IMR-90 (cell line): ENCODE measurements around the gene SHISA6. TPM values are rescaled to one million over a fixed set of nuclear protein-coding genes. Genes with fewer than 3 reads are reported as not detected.

Experiments used
- ATAC-seq: fragments of 200-7000 bp; cut with Tn5 transposase; 2 replicates; pipeline ENCODE4 v1.9.1; 2020; ENCODE audit warnings: low read depth, mild to moderate bottlenecking, moderate library complexity
- BruUV-seq: library from RNA; stranded (reverse); fragments of 400-500 nt; replicated peaks from 2 replicates; lab custom pipeline; 2021; lab: Mats Ljungman, UMichigan
- CTCF ChIA-PET: fragments of 300-600 bp; formaldehyde crosslinking; extraction: SDS; loops from one replicate; lab custom pipeline; 2021; ENCODE audit warnings: antibody characterized with exemption; lab: Yijun Ruan, JAX
- POLR2A ChIA-PET: fragments of 300-600 bp; sonication (Branson Sonifier 250); formaldehyde crosslinking; loops from one replicate; lab custom pipeline; 2022; ENCODE audit warnings: antibody characterized with exemption; ENCODE audit not compliant: unreplicated experiment; lab: Charles Lee
- DNase-seq: peaks from one replicate; pipeline ENCODE4 v3.0.0; 2013
- H2AFZ ChIP-seq: replicated peaks from 2 replicates; pipeline ENCODE3; 2013; ENCODE audit warnings: low read length, mild to moderate bottlenecking; ENCODE audit not compliant: poor library complexity
- H2AK5ac ChIP-seq: 2 replicates; pipeline ENCODE4 v1.6.1; 2013; ENCODE audit warnings: low read depth, low read length, inconsistent platforms
- H2AK9ac ChIP-seq: replicated peaks from 2 replicates; pipeline ENCODE3; 2013; ENCODE audit warnings: mild to moderate bottlenecking, low read depth, low read length, moderate library complexity; ENCODE audit not compliant: poor library complexity
- H2BK120ac ChIP-seq: 2 replicates; pipeline ENCODE4 v1.6.1; 2013; ENCODE audit warnings: low read depth, low read length, inconsistent platforms
- H2BK15ac ChIP-seq: 3 replicates; pipeline ENCODE4 v1.6.1; 2013; ENCODE audit warnings: low read depth, low read length, inconsistent platforms
- H2BK20ac ChIP-seq: 2 replicates; pipeline ENCODE4 v1.6.1; 2013; ENCODE audit warnings: low read depth, mild to moderate bottlenecking, inconsistent platforms, low read length, moderate library complexity
- H2BK5ac ChIP-seq: 2 replicates; pipeline ENCODE4 v1.6.1; 2013; ENCODE audit warnings: mild to moderate bottlenecking, low read depth, low read length, inconsistent platforms; ENCODE audit not compliant: poor library complexity, severe bottlenecking
- H3K14ac ChIP-seq: replicated peaks from 2 replicates; pipeline ENCODE4 v1.6.1; 2013; ENCODE audit warnings: low read depth, low read length, inconsistent platforms
- H3K18ac ChIP-seq: 2 replicates; pipeline ENCODE4 v1.6.1; 2013; ENCODE audit warnings: low read depth, low read length, control low read depth
- H3K23ac ChIP-seq: 2 replicates; pipeline ENCODE4 v1.6.1; 2013; ENCODE audit warnings: low read depth, low read length, inconsistent platforms
- H3K27ac ChIP-seq: 2 replicates; pipeline ENCODE4 v1.5.1; 2013; ENCODE audit warnings: mild to moderate bottlenecking, control low read depth, low read length; ENCODE audit not compliant: insufficient read depth
- H3K27me3 ChIP-seq: 2 replicates; pipeline ENCODE4 v1.6.1; 2013; ENCODE audit warnings: low read length; ENCODE audit not compliant: control insufficient read depth, insufficient read depth
- H3K36me3 ChIP-seq: 2 replicates; pipeline ENCODE4 v1.6.1; 2013; ENCODE audit warnings: low read length, mixed read lengths; ENCODE audit not compliant: control insufficient read depth, insufficient read depth
- H3K4ac ChIP-seq: 2 replicates; pipeline ENCODE4 v1.6.1; 2013; ENCODE audit warnings: low read depth, low read length, inconsistent platforms
- H3K4me1 ChIP-seq: 2 replicates; pipeline ENCODE4 v1.6.1; 2013; ENCODE audit warnings: low read length, mixed read lengths; ENCODE audit not compliant: control insufficient read depth, insufficient read depth
- H3K4me2 ChIP-seq: 2 replicates; pipeline ENCODE4 v1.6.1; 2013; ENCODE audit warnings: low read depth, mild to moderate bottlenecking, control low read depth, low read length, moderate library complexity
- H3K4me3 ChIP-seq: 2 replicates; pipeline ENCODE4 v1.5.1; 2013; ENCODE audit warnings: low read depth, mild to moderate bottlenecking, control low read depth, low read length, moderate library complexity; ENCODE audit not compliant: insufficient read depth
- H3K56ac ChIP-seq: 2 replicates; pipeline ENCODE4 v1.6.1; 2013; ENCODE audit warnings: low read length, inconsistent platforms; ENCODE audit not compliant: insufficient read depth; ENCODE audit errors: extremely low read depth
- H3K79me1 ChIP-seq, 2 experiments: 2 replicates each; pipeline ENCODE4 v1.6.1; 2013; ENCODE audit warnings: low read length in 2 of 2, inconsistent platforms in 1 of 2, low read depth in 1 of 2
- H3K9ac ChIP-seq: 2 replicates; pipeline ENCODE4 v1.6.1; 2013; ENCODE audit warnings: low read depth, low read length, control low read depth
- H3K9me1 ChIP-seq: 2 replicates; pipeline ENCODE4 v1.6.1; 2013; ENCODE audit warnings: low read length, inconsistent platforms; ENCODE audit not compliant: insufficient read depth
- H3K9me3 ChIP-seq: 2 replicates; pipeline ENCODE4 v1.6.1; 2013; ENCODE audit warnings: low read length; ENCODE audit not compliant: control insufficient read depth, insufficient read depth
- H4K20me1 ChIP-seq: 2 replicates; pipeline ENCODE4 v1.6.1; 2013; ENCODE audit warnings: low read length, inconsistent platforms; ENCODE audit not compliant: insufficient read depth
- H4K5ac ChIP-seq: 2 replicates; pipeline ENCODE4 v1.6.1; 2013; ENCODE audit warnings: mild to moderate bottlenecking, low read depth, low read length, control low read depth
- H4K8ac ChIP-seq, 2 experiments: 2 replicates each; pipeline ENCODE4 v1.6.1; 2013; ENCODE audit warnings: low read depth in 2 of 2, low read length in 2 of 2, control low read depth in 1 of 2, inconsistent platforms in 1 of 2
- H4K91ac ChIP-seq: 2 replicates; pipeline ENCODE4 v1.6.1; 2013; ENCODE audit warnings: low read depth, low read length, inconsistent platforms; ENCODE audit not compliant: insufficient read depth
- CEBPB ChIP-seq: IDR thresholded peaks from 2 replicates; pipeline ENCODE4 v1.6.1; 2012; ENCODE audit warnings: low read depth, low read length, improper control_type of control experiment
- CHD1 ChIP-seq: IDR thresholded peaks from 2 replicates; pipeline ENCODE4 v1.6.1; 2012; ENCODE audit warnings: low read depth, low read length, improper control_type of control experiment
- FOS ChIP-seq: fragments of 150-350 bp; IDR thresholded peaks from 2 replicates; pipeline ENCODE4 v1.6.1; 2016; ENCODE audit warnings: low read depth, low read length
- MAZ ChIP-seq: IDR thresholded peaks from 2 replicates; pipeline ENCODE4 v1.6.1; 2012; ENCODE audit warnings: low read depth, mild to moderate bottlenecking, low read length, improper control_type of control experiment, moderate library complexity, borderline replicate concordance
- MXI1 ChIP-seq: IDR thresholded peaks from 2 replicates; pipeline ENCODE4 v1.6.1; 2012; ENCODE audit warnings: low read depth, mild to moderate bottlenecking, low read length, moderate library complexity, borderline replicate concordance
- NFE2L2 ChIP-seq: fragments of 150-350 bp; IDR thresholded peaks from 2 replicates; pipeline ENCODE4 v1.6.1; 2016; ENCODE audit warnings: low read depth, mild to moderate bottlenecking, low read length
- POLR2A ChIP-seq: IDR thresholded peaks from 2 replicates; pipeline ENCODE4 v1.6.1; 2012; ENCODE audit warnings: mild to moderate bottlenecking, low read depth, low read length
- RAD21 ChIP-seq: IDR thresholded peaks from 2 replicates; pipeline ENCODE4 v1.6.1; 2012; ENCODE audit warnings: low read length, improper control_type of control experiment
- RFX5 ChIP-seq: IDR thresholded peaks from 2 replicates; pipeline ENCODE4 v1.8.0; 2012; ENCODE audit warnings: low read depth, mild to moderate bottlenecking, low read length, moderate library complexity
- SMC3 ChIP-seq: fragments of 150-350 bp; IDR thresholded peaks from 2 replicates; pipeline ENCODE4 v1.6.1; 2016; ENCODE audit warnings: low read depth, mild to moderate bottlenecking, antibody characterized with exemption, low read length, moderate library complexity
- WGBS, 2 experiments: methylation state at CpG; one replicate each; pipeline versions ENCODE4 v1.1.5 to v1.1.7; 2013; ENCODE audit warnings: missing lambda C conversion rate in 2 of 2; ENCODE audit not compliant: insufficient read length in 1 of 2; ENCODE audit errors: extremely low coverage in 2 of 2; 5-methylcytosine and 5-hydroxymethylcytosine counted together
- dilution Hi-C: fragments of 300-500 bp; cut with HindIII; formaldehyde crosslinking; loops from one replicate; pipeline ENCODE4 v1.14.3; 2018; ENCODE audit warnings: low sequenced_read_pairs; ENCODE audit not compliant: unreplicated experiment
- in situ Hi-C: fragments of 300-500 bp; cut with MboI; formaldehyde crosslinking; loops from 3 replicates; pipeline ENCODE4 v1.14.3; 2019; ENCODE audit warnings: low sequenced_read_pairs, inconsistent platforms, mixed read lengths
- intact Hi-C: fragments of 100-400 bp; cut with micrococcal nuclease; formaldehyde crosslinking; loops from 2 replicates; pipeline ENCODE4 v1.10.0; 2022
- polyA plus RNA-seq, 3 experiments: library from polyadenylated mRNA; depleted of rRNA; stranded (reverse); fragments of >200 nt; gene quantifications; 2 replicates each; pipeline ENCODE4 v1.2.3, GENCODE V29; 2012; ENCODE audit warnings: low replicate concordance in 1 of 3
- total RNA-seq: library from RNA; depleted of rRNA; stranded (reverse); fragments of >200 nt; gene quantifications from 2 replicates; pipeline ENCODE4 v1.2.3, GENCODE V29; 2012
- TF ChIP-seq, protein P1 (sequence below): conservative IDR thresholded peaks from 2 replicates; pipeline ENCODE4 v1.5.1; 2012; ENCODE audit warnings: mild to moderate bottlenecking, low read depth, low read length, improper control_type of control experiment
- TF ChIP-seq, protein P2 (sequence below): fragments of 150-350 bp; IDR thresholded peaks from 2 replicates; pipeline ENCODE4 v1.6.1; 2017; ENCODE audit warnings: mild to moderate bottlenecking, antibody characterized with exemption, low read length, low read depth
- TF ChIP-seq, protein P3 (sequence below): fragments of 150-350 bp; IDR thresholded peaks from 2 replicates; pipeline ENCODE4 v1.6.1; 2016; ENCODE audit warnings: low read depth, mild to moderate bottlenecking, low read length, moderate library complexity, borderline replicate concordance

SHISA6 gene
- total and polyA plus RNA-seq, 2 of the 4 experiments (the other 2 are of a cell fraction): not detected

DNA sequence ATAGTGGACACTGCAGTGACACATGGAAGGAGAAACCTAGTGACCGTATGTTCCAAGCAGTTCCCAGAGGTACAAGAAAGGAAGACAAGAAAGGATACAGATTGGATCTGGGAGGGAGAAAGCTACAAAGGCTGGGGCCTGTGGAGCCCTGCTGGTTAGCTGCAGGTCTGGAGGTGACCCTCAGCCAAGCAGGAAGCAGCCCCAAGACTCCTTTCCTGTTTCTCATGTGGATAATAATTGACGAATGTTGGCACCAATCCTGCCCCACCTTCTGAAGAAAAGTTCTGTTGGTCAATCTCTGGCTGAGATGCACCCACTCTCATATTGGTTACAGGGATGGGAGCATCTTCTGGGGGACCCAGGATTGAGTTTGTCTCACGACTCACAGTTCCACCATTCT is 99.8 kb downstream of the SHISA6 start:
- no peak overlapping the region for H2BK5ac ChIP-seq
- no peak for TF ChIP-seq RFX5
- TF ChIP-seq MAZ: no peak
- TF ChIP-seq, protein P1, sequence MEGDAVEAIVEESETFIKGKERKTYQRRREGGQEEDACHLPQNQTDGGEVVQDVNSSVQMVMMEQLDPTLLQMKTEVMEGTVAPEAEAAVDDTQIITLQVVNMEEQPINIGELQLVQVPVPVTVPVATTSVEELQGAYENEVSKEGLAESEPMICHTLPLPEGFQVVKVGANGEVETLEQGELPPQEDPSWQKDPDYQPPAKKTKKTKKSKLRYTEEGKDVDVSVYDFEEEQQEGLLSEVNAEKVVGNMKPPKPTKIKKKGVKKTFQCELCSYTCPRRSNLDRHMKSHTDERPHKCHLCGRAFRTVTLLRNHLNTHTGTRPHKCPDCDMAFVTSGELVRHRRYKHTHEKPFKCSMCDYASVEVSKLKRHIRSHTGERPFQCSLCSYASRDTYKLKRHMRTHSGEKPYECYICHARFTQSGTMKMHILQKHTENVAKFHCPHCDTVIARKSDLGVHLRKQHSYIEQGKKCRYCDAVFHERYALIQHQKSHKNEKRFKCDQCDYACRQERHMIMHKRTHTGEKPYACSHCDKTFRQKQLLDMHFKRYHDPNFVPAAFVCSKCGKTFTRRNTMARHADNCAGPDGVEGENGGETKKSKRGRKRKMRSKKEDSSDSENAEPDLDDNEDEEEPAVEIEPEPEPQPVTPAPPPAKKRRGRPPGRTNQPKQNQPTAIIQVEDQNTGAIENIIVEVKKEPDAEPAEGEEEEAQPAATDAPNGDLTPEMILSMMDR: no peak
- no peak for TF ChIP-seq FOS
- no peak for TF ChIP-seq POLR2A
- TF ChIP-seq, protein P2, sequence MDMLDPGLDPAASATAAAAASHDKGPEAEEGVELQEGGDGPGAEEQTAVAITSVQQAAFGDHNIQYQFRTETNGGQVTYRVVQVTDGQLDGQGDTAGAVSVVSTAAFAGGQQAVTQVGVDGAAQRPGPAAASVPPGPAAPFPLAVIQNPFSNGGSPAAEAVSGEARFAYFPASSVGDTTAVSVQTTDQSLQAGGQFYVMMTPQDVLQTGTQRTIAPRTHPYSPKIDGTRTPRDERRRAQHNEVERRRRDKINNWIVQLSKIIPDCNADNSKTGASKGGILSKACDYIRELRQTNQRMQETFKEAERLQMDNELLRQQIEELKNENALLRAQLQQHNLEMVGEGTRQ: no peak
- TF ChIP-seq CEBPB: no peak
- TF ChIP-seq NFE2L2: no peak
- no peak for TF ChIP-seq CHD1
- TF ChIP-seq SMC3: no peak
- TF ChIP-seq, protein P3, sequence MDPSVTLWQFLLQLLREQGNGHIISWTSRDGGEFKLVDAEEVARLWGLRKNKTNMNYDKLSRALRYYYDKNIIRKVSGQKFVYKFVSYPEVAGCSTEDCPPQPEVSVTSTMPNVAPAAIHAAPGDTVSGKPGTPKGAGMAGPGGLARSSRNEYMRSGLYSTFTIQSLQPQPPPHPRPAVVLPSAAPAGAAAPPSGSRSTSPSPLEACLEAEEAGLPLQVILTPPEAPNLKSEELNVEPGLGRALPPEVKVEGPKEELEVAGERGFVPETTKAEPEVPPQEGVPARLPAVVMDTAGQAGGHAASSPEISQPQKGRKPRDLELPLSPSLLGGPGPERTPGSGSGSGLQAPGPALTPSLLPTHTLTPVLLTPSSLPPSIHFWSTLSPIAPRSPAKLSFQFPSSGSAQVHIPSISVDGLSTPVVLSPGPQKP: no peak
- no peak for TF ChIP-seq MXI1
- TF ChIP-seq RAD21: no peak
- H3K4me2 ChIP-seq: no peak overlapping the region
- ChIA-PET POLR2A (no interaction called here), CTCF (no interaction called here)
- intact Hi-C loops (no loop called here), in situ Hi-C loops (no loop called here), dilution Hi-C loops (no loop called here)
- H4K20me1 ChIP-seq: no peaks in the 10 kb centered on the region
- H3K9me1 ChIP-seq: no peaks in the 10 kb centered on the region
- no peak overlapping the region for H3K18ac ChIP-seq
- no peak overlapping the region for H2AK9ac ChIP-seq
- H4K5ac ChIP-seq: no peak overlapping the region
- no peak overlapping the region for H4K91ac ChIP-seq
- H3K4me3 ChIP-seq: no peak overlapping the region
- H2BK20ac ChIP-seq: no peak overlapping the region
- H3K4me1 ChIP-seq: no peaks in the 10 kb centered on the region
- H2BK120ac ChIP-seq: no peak overlapping the region
- H3K79me1 ChIP-seq: no peaks in the 10 kb centered on the region
- no peak for ATAC-seq
- WGBS, 2 experiments: no CpG with 5 or more reads among the region's 3 CpGs
- DNase-seq: no peak
- H3K9ac ChIP-seq: no peak overlapping the region
- no peak overlapping the region for H3K23ac ChIP-seq
- H3K4ac ChIP-seq: no peak overlapping the region
- H2AFZ ChIP-seq: no peak overlapping the region
- H4K8ac ChIP-seq: no peak overlapping the region
- no peak overlapping the region for H2AK5ac ChIP-seq
- BruUV-seq: no TSS peak
- H3K9me3 ChIP-seq: peaks cover 37% of the 10 kb centered on the region
- H3K56ac ChIP-seq: no peak overlapping the region
- H3K27me3 ChIP-seq: no peaks in the 10 kb centered on the region
- H3K27ac ChIP-seq: no peak overlapping the region
- H3K36me3 ChIP-seq: no peaks in the 10 kb centered on the region
- no peak overlapping the region for H3K14ac ChIP-seq
- no peak overlapping the region for H2BK15ac ChIP-seq
